Hepatocyte (in vitro differentiated cells): ENCODE measurements around the gene FREY1.

Source experiments
- CTCF ChIP-seq: fragments of 200-600 bp; sonication (generic); IDR thresholded peaks from 2 replicates; pipeline ENCODE4 v1.5.1; 2016; ENCODE audit warnings: antibody characterized with exemption, mild to moderate bottlenecking; ENCODE audit not compliant: poor library complexity
- EZH2phosphoT487 ChIP-seq: fragments of 200-600 bp; sonication (generic); IDR thresholded peaks from one replicate; pipeline ENCODE4 v1.6.1; 2018; ENCODE audit warnings: antibody characterized with exemption, mild to moderate bottlenecking, low read depth, moderate library complexity; ENCODE audit not compliant: unreplicated experiment, severe bottlenecking

GRCh38 chr11:45921561-45922424, 14.7 kb upstream of the FREY1 start:
- TF ChIP-seq CTCF (no peak), EZH2phosphoT487 (no peak)
